Uterus (tissue), 4 donors: ENCODE results near the gene MAGEA9B. TPM values are rescaled to one million over a fixed set of nuclear protein-coding genes. Genes with fewer than 3 reads are reported as not detected.
A peak's percentile ranks its signal among the peaks of the same experiment; 100 is the strongest.
"Not testable (repeated sequence)": the region's sequence is repeated elsewhere in the genome, so short reads cannot be mapped to it uniquely, and the experiment has no call there.

Experiments
- DNase-seq, 2 donors: peaks; one replicate each; pipeline ENCODE4 v3.0.0-alpha.2; 2019 to 2020
- H3K27ac ChIP-seq, 2 donors: fragments of 200-600 bp; sonication (generic); 1 replicate in 1 of 2; 2 replicates in 1 of 2; pipeline ENCODE4 v1.5.1; 2016 to 2018
- H3K27me3 ChIP-seq, 2 donors: fragments of 200-600 bp; sonication (generic); one replicate each; pipeline ENCODE4 v1.5.1; 2018 to 2019; ENCODE audit warnings: control low read depth in 1 of 2
- H3K36me3 ChIP-seq, 2 donors: fragments of 200-600 bp; sonication (generic); one replicate each; pipeline ENCODE4 v1.5.1; 2019; ENCODE audit warnings: control low read depth in 1 of 2
- H3K4me1 ChIP-seq, 2 donors: fragments of 200-600 bp; sonication (generic); one replicate each; pipeline ENCODE4 v1.5.1; 2018 to 2019; ENCODE audit warnings: control low read depth in 1 of 2
- H3K4me3 ChIP-seq, 2 donors: fragments of 200-600 bp; sonication (generic); 1 replicate in 1 of 2; 2 replicates in 1 of 2; pipeline ENCODE4 v1.5.1; 2018 to 2019; ENCODE audit warnings: mild to moderate bottlenecking in 1 of 2
- H3K9me3 ChIP-seq, 2 donors: fragments of 200-600 bp; sonication (generic); one replicate each; pipeline ENCODE4 v1.5.1; 2019; ENCODE audit warnings: control low read depth in 1 of 2
- CTCF ChIP-seq, 4 experiments: fragments of 200-600 bp in 2 of 4; fragments of 450-650 bp in 2 of 4; sonication (generic) in 2 of 4; IDR thresholded peaks; one replicate each; pipeline ENCODE4 v1.5.1; 2016 to 2019; ENCODE audit warnings: antibody characterized with exemption in 4 of 4, mild to moderate bottlenecking in 2 of 4, moderate library complexity in 1 of 4
- POLR2A ChIP-seq, 2 donors: fragments of 450-650 bp; IDR thresholded peaks; one replicate each; pipeline ENCODE4 v1.6.1; 2016; ENCODE audit warnings: antibody characterized with exemption in 2 of 2, mild to moderate bottlenecking in 1 of 2, moderate library complexity in 1 of 2
- intact Hi-C: fragments of 100-400 bp; cut with DNase I; formaldehyde crosslinking; loops from one replicate; pipeline ENCODE4 v1.15.1; 2023; ENCODE audit warnings: low total_unique reads
- total RNA-seq, 4 donors: library from RNA; depleted of rRNA in 3 of 4; stranded (reverse); fragments of >200 nt in 3 of 4; gene quantifications; one replicate each; pipeline versions ENCODE4 v1.1.0 to v1.2.4, GENCODE V29; 2014 to 2023
- donor health status: DM: yes; HTN: yes; CAD: no.

Gene MAGEA9B
- not detected for total RNA-seq

GRCh38 chrX:149587359-149587758, at the start of gene MAGEA9B:
MAGEA9B (minus strand) TSS chrX:149587459; CDS start chrX:149583179, 4,280 bp downstream.
- DNase-seq, H3K36me3 ChIP-seq, intact Hi-C loops, H3K4me1 ChIP-seq, H3K9me3 ChIP-seq, H3K27ac ChIP-seq, H3K4me3 ChIP-seq, H3K27me3 ChIP-seq: not testable (repeated sequence)

GRCh38 chrX:149633511-149633910, 46.3 kb upstream of the MAGEA9B start:
- intact Hi-C loops = no loop called here
- Histone ChIP-seq H3K9me3 (no peaks in the 10 kb centered on the region), H3K36me3 (no peaks in the 10 kb centered on the region), H3K4me3 (no peak overlapping the region), H3K27me3 (no peaks in the 10 kb centered on the region), H3K4me1 (no peaks in the 10 kb centered on the region), H3K27ac (no peak overlapping the region)
- TF ChIP-seq CTCF (IDR thresholded peaks at IDR 0.05) = no peak
- no peak for DNase-seq

- Histone ChIP-seq H3K27ac (peak within 1 kb of the TSS; percentile 59 to 65), H3K27me3 (no peaks in the 10 kb centered on the region), H3K9me3 (no peaks in the 10 kb centered on the region), H3K4me1 (no peaks in the 10 kb centered on the region), H3K4me3 (peak within 1 kb of the TSS; percentile 27 to 65), H3K36me3 (no peaks in the 10 kb centered on the region)
- peak; percentile 47 to 61 for DNase-seq
- intact Hi-C loops = no loop called here
- TF ChIP-seq POLR2A (IDR thresholded peaks at IDR 0.05) (no peak), CTCF (IDR thresholded peaks at IDR 0.05) (no peak)
These were observed 44.2 kb upstream of the MAGEA9B start, which contains the start of gene TMEM185A for GRCh38 chrX:149631234-149632165. TMEM185A (minus strand) TSS chrX:149631792; CDS start chrX:149631580, 212 bp downstream.

GRCh38 chrX:149630681-149631233, 43.5 kb upstream of the MAGEA9B start:
- TF ChIP-seq CTCF (IDR thresholded peaks at IDR 0.05) (no peak), POLR2A (IDR thresholded peaks at IDR 0.05) (no peak)
- H3K9me3 ChIP-seq = no peaks in the 10 kb centered on the region
- H3K27ac ChIP-seq = peak overlapping the region; percentile 59 to 65
- no peaks in the 10 kb centered on the region for H3K4me1 ChIP-seq
- intact Hi-C loops = no loop called here
- no peaks in the 10 kb centered on the region for H3K36me3 ChIP-seq
- peak overlapping the region; percentile 27 to 65 for H3K4me3 ChIP-seq
- DNase-seq = no peak
- H3K27me3 ChIP-seq = no peaks in the 10 kb centered on the region

GRCh38 chrX:149629730-149630387, 42.6 kb upstream of the MAGEA9B start:
- Histone ChIP-seq H3K36me3 (no peaks in the 10 kb centered on the region), H3K4me3 (no peak overlapping the region), H3K27me3 (no peaks in the 10 kb centered on the region), H3K4me1 (no peaks in the 10 kb centered on the region), H3K27ac (no peak overlapping the region), H3K9me3 (no peaks in the 10 kb centered on the region)
- DNase-seq = no peak
- intact Hi-C loops = no loop called here
- TF ChIP-seq POLR2A (IDR thresholded peaks at IDR 0.05) (no peak), CTCF (IDR thresholded peaks at IDR 0.05) (no peak)
